GM19468 (cell line): ENCODE data around the gene ZNF407.
"Not testable (repeated sequence)": the region's sequence is repeated elsewhere in the genome, so short reads cannot be mapped to it uniquely, and the experiment has no call there.

ENCODE experiments used
- ATAC-seq: cut with Tn5 transposase; IDR thresholded peaks from one replicate; pipeline ENCODE4 v1.9.1; 2021; ENCODE audit warnings: mild to moderate bottlenecking, moderate library complexity, moderate number of reproducible peaks; ENCODE audit not compliant: unreplicated experiment; ENCODE audit errors: extremely low read depth

The ZNF407 gene

DNA sequence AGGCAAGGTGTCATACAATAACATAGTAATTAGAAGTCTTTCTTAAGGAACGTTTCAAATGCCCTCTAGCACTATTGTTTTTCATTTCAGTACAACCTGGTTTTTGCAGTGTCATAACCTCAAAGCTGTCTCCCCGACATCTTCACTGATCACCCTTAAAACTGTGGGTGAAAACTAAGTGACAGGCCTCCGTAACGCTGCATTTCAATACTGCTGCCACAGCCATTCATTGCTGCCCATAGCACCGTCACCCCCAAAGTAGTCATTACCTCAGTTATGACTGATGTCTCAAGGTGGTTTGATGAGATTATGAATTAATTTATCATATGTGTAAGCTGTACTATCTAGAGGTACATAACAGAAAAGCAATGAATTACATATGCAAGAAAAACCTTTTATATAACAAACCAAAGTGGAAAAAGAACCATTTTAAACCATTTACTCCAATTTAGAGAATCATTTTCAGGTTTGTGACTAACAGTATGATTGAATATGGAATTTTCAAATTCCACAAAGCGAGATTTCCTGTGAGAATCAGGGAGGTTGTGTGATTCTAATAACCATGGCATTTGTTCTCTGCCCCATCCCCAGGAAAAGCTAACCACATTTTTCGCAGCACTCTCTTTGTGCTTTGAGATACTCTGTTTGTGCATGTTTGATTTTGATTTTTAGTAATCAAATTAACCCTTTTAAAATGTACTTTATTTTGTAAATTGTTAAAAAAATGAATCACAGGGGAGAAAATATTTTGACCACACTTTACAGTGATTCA lies 348.3 kb downstream of the ZNF407 start:
- no peak for ATAC-seq

GRCh38 chr18:74946646-74947375 lies 349.1 kb downstream of the ZNF407 start:
- no peak for ATAC-seq

GRCh38 chr18:74947417-74947816 lies 349.7 kb downstream of the ZNF407 start:
- ATAC-seq, result no peak

GRCh38 chr18:74947875-74948274 lies 350.2 kb downstream of the ZNF407 start:
- ATAC-seq, result no peak

DNA sequence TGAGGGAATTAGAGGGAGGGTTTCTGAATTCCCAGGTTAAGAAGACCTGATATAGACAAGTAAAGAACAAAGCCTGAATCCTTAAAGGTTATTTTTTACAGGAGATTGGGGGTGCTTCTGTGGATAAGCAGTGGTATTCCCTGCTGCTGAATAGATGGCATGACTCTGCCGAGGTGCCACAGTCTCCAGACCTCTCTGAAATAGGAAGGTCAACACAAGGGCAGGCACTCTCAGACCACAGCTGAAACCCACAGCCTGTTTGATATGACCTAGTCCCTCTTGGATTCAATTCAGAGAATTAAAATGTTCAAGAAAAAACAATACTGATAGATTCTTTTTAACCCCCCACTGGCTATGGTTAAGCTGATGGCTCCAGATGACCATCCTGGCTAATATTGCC lies 351.9 kb downstream of the ZNF407 start:
- ATAC-seq, result no peak

GRCh38 chr18:74950479-74950878 lies 352.8 kb downstream of the ZNF407 start:
- ATAC-seq, result no peak

- ATAC-seq, result peak; percentile 46
Observed at GRCh38 chr18:74951165-74951760, 353.6 kb downstream of the ZNF407 start.

- no peak for ATAC-seq
Observed at GRCh38 chr18:74957588-74958224, 360.0 kb downstream of the ZNF407 start.

GRCh38 chr18:74959216-74959615 lies 361.5 kb downstream of the ZNF407 start:
- ATAC-seq, result no peak

GRCh38 chr18:74961596-74961995 lies 363.9 kb downstream of the ZNF407 start:
- ATAC-seq, result no peak

GRCh38 chr18:74963820-74964446 lies 366.3 kb downstream of the ZNF407 start:
- ATAC-seq, result peak; percentile 29

DNA sequence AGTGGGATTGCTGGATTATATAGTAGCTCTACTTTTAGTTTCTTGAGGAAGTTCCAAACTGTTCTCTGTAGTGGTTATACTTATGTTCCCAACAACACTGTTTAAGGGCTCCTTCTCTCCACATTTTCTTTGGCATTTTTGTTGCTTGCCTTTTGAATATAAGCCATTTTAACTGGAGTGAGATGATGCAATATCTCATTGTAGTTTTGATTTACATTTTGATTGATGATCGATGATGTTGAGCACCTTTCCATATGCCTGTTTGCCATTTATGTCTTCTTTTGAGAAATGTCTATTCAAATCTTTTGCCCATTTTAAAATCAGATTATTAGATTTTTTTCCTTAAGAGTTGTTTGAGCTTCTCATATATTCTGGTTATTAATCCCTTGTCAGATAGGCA lies 368.0 kb downstream of the ZNF407 start:
- ATAC-seq, result no peak

DNA sequence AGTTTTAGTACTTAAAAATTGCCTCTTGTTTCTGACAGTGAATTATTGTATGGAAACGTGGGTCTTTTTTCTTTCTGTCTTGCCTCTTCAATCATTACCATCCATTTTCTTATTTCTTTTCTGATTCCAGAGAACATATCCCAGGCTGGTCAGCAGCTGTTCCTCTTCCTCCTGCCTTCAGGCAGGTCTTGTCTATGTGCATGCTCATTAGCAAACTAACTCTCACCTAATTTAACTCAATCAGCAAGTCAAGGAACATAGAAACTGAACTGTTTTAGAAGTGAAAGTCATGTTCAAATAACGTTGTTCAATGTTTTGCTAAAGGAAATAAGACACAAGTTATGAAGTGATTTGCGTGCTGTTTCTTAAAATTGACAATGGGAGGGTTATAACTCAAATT lies 369.8 kb downstream of the ZNF407 start:
- no peak for ATAC-seq

DNA sequence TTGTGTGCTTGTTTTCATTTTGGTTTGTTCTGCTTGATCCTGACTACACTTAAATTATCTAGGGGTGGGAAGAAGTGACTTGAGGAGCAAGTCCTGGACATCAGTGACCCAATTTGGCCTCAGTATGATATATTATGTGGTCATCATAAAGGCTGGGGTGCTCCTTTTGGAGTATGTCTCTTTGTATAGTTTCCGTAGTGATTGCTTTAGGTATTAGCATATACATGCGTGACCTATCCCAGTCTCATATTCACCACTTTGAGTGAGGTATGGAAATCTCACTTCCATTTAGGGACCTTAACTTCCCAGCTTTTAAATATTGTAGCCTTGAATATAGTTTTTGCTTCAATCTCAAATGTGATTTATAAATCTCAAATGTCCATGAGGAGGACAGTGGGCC lies 370.3 kb downstream of the ZNF407 start:
- ATAC-seq, result no peak

GRCh38 chr18:74971358-74971757 lies 373.7 kb downstream of the ZNF407 start:
- not testable (repeated sequence) for ATAC-seq

GRCh38 chr18:74971776-74972175 lies 374.1 kb downstream of the ZNF407 start:
- not testable (repeated sequence) for ATAC-seq

DNA sequence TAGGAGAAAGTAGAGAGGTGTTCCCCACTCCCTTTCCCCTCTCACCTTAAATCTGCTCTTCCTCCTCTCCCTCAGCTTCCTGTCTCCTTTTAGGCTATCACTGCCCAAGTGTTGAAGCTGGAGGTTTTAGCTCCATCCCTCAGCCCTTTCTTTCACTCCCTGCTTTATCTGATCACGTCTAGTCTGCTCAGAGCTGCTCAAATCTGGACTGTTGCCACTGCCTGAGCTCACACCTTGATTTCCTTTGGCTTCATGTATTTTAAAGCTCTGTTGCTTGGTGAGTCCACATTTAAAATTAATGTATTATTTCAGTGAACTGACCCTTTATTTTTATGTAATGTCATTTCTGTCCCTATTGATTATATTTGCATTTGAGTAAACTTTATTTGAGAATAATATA lies 374.7 kb downstream of the ZNF407 start:
- no peak for ATAC-seq

DNA sequence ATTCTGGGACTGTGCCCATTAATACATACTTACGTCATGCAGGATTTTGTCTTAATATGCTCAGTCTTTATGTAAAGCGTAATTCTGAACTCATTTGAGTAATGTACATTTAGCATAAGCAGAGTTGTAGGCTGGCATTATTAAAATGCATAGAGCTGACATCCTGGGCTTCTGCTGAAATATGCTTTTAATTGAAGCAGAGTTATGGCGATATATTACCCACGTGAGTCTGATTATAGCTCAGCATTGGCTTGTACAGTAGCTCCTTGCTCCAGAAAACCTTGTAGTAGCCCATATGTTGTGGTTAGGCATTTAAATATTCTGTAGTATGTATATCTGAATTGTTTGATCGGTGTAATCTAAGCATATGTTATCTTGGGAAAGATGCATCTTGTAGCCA lies 377.3 kb downstream of the ZNF407 start:
- ATAC-seq, result no peak

- no peak for ATAC-seq
Observed at GRCh38 chr18:74976331-74976909, 378.8 kb downstream of the ZNF407 start.

DNA sequence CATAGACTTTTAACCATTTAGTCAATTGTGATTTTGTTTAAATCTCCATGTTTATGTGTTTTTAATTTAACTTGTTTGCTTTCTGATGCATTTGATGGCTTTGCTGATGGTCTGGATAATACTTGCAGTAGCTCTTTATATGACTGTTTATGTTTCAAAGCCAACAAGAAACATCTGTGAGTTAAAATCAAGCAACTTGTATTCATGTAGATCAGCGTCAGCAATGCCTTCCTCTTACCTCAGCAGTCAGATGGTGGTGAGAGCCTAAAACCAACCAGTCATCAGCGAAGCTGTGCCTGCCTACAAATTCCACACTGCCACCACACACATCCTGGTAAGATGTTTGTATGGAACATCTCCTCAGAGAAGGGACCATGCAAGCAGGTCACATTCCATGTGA lies 379.4 kb downstream of the ZNF407 start:
- no peak for ATAC-seq
